SK-N-DZ (cell line): ENCODE data around the gene ACOT13. TPM values are rescaled to one million over a fixed set of nuclear protein-coding genes. Genes with fewer than 3 reads are reported as not detected.
"Not testable (repeated sequence)": the region's sequence is repeated elsewhere in the genome, so short reads cannot be mapped to it uniquely, and the experiment has no call there.

ENCODE experiments used
- DNase-seq: peaks from one replicate; pipeline ENCODE4 v3.0.0-alpha.2; 2015; ENCODE audit warnings: low spot score
- polyA plus RNA-seq, 2 experiments: library from polyadenylated mRNA; depleted of rRNA; stranded (reverse); fragments of >200 nt; gene quantifications; 2 replicates each; pipeline ENCODE4 v1.2.3, GENCODE V29; 2014

Gene ACOT13
- 6.0 and 8.5 TPM in 2 replicates for polyA plus RNA-seq (2014; cell fraction: cytosol; rRNA removed)
- 5.0 and 6.4 TPM in 2 replicates for polyA plus RNA-seq (2014; cell fraction: nucleus; rRNA removed)

DNA sequence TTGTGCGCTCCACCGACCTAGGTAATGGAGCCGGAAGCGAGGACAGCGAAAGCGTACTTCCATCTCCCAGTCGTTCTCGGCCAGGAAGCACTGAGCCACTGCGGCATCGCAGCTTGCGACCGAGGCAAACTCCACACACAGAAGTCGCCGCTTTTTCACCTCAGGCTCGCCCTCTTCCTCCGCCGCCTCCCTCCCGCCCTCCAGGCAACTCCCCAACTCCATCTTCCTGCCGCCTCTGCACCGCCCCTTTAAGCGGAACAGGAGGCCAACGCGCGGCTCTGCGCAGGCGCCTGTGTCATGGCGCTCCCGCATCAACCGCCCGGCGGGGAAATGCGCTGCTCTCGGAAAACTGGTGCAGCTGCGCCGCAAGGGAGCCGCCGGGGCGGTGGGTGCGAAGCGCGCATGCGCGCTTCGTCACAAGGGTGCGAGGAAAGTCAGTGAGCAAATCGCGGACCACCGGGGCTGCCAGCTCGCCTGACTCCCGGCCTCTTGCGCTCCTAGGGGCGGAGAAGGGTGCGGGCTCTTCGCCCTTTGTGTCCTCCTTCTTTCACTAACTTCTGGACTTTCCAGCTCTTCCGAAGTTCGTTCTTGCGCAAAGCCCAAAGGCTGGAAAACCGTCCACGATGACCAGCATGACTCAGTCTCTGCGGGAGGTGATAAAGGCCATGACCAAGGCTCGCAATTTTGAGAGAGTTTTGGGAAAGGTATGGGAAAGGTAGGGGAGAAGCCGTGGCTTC lies at the start of gene ACOT13, which contains the start of gene TDP2:
TSS of gene ACOT13 (plus strand) at position 437 of the 737 bp plus-strand sequence. CDS start at position 624, 187 bp downstream.
TSS of gene TDP2 (minus strand) at position 259 of the 737 bp plus-strand sequence. CDS start at position 222, 37 bp downstream.
- peak; percentile 97 for DNase-seq

DNA sequence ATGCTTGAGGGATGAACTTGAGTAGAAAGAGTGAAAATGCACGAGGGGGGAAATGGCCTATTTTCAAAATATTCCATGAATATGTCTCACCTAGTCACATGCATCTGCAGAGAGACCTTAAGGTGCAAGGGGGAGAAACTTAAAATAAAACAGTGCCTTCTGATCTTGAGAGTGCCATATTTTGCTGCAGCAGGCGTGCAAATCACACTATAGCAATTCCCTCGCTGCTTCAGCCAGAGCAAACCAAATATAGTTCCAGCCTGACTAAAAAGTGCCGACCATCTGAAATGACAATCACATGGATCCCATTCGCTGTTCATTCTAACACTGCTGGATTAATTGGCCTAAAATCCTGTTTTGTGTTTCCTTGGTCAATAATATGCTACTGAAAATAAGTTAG lies 47.2 kb upstream of the ACOT13 start:
- no peak for DNase-seq

DNA sequence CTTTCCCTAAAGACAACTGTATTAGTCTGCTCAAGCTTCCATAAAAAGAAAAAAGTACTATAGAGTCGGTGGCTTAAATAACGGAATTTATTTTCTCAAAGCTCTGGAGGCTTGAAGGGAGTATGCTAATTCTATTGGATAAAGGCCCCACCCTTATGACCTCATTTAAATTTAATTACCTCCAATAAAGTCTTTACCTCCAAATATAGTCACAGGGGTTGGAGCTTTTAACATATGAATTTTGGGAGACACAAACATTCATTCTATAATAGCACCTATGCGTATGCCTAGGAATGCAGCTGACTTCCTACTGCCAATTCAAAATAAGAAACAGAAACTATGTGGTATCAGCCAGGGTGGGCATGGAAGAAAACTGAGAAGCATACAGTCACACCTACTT lies 46.2 kb upstream of the ACOT13 start:
- DNase-seq: no peak

DNA sequence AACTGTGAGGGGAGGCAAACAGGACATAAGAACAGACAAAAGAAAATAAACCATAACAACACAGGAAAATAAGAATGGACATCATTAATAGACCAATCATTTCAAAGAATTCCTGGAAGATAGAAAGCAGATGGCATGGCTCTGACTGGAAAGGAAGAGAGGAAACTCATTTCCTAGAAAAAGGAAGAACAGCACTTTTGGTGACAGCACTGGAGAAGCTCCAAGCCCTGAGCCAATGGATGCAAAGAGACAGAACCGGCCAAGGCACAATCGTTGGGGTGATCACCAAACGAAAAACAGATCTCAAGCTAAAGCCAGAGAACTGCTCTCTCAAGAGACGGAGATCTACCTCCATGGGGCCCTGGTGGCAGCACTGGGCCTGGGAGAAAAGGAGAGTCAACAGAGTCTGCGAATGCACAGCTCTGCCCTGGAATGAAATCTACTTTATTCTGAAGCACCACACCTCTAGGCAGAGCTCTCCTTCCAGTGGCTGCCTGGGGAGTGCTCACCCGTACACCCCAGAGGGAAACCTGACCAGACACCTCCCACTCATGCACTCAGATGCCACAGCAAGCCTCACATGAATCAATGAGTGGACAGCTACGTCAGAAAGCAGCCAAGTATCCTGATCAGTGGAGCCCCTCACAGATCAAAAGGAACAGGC lies 45.1 kb upstream of the ACOT13 start:
- no peak for DNase-seq

DNA sequence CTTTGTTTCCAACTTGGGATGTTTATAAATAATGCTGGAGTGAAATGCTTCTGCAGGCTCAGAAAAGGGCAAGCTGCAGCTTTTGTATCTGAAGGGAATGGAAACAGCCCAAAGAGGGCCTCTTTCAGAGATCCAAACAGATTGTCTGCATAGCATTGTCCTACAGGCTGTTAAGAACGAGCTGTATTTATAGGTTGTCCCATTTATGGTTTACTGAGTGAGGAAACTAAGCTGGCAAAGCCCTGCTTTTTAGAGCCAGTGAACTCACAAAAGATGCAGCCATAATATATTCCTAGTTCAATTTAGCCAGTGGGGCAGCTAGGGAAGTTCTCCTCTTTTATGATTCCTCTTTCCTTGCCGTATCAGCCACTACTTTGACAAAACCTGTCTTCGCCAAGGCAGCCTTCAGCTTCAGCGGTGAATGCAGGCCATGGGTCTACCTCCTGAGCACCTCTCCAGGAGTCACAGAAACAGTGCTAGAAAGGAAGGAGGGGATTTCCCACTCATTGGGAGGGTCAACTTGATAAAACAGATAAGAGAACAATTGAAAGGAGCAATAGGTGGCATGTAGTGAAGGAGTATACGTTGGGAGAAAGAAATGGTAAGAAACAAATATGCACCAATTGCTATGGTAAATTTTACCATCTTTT lies 35.9 kb upstream of the ACOT13 start:
- DNase-seq: no peak

DNA sequence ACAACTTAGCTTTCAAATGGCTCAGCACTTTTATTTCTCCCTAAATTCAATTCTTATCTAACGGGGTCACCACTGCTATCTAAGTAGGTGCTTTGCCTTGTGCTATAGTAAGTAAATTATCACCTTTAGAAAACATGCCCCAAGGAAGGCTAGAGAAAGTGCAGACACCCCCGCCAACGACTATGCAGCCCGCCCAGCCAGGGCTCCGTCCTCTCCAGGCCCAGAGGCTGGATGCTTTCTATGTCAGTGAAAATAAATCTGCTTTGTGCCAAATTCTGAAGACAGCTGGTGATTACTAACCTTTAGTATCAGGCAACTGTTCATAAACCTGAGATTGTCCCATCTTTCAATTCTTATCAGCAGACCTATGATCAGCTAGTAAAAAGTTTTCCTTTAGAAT lies 35.2 kb upstream of the ACOT13 start:
- no peak for DNase-seq

DNA sequence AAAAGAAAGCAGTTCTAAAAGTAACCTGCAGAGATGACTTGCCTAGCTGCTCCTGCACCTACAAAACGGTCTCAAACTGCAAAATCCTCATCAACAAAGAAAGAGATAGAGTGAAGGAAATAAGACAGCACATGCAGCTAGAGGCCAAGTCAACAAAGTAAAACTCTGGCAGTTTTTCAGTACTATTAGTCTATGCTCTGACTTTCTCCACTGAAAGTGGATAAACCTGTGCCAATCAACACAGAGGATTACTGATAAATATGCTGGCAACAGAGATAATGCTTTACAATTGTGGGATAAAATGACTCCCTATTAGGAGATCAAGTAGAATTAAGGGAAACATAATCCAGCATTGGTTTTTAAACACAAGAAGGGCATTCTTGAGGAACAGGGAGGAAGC lies 34.3 kb upstream of the ACOT13 start:
- no peak for DNase-seq

DNA sequence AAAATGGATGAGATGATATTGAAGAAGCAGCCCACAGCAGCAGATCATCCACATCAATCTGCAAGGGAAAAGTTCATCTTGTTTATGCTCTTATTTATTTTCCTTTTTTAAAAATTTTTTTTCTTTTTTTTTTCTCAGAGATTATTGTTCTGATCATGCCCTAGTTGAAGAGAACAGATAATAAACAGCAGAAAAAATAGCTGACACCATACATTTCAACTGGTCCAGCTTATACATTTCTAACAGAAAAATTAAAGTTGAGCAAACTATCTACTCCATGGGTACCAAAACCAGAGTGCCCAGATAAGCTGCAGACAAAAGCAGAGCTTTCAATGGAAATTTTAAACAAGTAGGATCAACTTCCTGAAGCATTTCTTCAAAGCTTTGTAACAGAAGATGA lies 30.2 kb upstream of the ACOT13 start:
- no peak for DNase-seq

DNA sequence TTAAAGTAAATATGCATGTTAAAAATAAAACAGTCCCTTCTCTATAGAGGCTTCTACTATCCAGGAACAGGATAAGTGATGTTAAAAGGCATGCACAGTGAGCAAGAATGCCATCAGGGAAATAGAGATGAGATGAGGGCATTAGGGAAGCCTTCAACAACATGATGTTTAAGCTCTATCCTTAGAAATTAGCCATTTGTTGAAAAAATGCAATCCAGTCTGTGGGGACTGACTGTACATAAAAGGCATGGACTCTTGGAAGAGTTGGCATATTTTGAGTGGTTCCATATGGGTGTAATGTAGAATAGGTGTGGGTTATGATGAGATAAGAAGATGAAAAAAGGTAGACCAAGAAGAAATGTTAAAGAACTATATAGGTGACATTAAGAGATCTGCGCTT lies 26.7 kb upstream of the ACOT13 start:
- DNase-seq: no peak

DNA sequence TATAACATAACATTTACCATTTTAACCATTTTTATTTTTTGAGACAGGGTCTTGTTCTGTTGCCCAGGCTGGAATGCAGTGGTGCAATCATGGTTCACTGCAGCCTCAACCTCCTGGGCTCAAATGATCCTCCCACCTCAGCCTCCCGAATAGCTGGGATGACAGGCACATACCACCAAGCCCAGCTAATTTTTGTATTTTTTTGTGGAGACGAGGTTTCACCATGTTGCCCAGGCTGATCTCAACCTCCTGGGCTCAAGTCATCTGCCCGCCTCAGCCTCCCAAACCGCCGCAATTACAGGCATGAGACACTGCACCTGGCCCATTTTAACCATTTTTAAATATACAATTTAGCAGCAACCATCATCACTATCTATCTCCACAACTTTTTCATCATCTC lies 26.2 kb upstream of the ACOT13 start:
- not testable (repeated sequence) for DNase-seq

DNA sequence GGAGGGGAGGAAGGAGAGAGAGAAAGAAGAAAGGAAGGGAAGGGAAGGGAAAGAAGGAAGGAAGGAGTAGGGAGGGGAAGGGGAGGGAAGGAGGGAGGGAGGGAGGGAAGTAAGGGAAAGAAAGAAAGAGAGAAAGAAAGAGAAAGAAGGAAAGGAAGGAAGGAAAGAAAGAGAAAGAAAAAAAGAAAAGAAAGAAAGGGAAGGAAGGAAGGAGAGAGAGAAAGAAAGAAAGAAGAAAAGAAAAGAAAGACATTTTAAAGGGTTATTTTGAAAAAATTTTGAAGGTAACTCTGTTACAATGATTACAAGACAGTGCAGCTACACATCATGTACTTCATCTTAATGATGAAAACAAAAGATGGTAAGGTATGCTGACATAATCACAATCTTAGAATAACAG lies 24.8 kb upstream of the ACOT13 start:
- no peak for DNase-seq

DNA sequence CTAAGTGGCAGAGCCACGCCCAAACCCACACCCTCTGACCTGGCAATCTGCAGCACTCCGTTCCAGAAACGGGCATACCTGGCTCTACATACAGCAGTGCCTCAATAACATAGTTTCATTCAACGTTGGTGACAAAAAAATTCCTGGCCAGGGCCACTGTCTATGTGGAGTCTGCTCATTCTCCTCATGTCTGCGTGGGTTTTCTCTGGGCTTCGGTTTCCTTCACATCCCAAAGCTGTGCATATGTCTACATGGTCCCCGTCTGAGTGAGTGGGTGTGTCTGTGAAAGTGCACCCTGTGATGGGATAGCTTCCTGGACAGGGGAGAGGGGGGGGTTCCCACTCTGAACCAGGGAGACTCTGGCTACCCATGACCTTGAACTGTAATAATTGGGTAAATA lies 23.0 kb upstream of the ACOT13 start:
- DNase-seq: no peak

DNA sequence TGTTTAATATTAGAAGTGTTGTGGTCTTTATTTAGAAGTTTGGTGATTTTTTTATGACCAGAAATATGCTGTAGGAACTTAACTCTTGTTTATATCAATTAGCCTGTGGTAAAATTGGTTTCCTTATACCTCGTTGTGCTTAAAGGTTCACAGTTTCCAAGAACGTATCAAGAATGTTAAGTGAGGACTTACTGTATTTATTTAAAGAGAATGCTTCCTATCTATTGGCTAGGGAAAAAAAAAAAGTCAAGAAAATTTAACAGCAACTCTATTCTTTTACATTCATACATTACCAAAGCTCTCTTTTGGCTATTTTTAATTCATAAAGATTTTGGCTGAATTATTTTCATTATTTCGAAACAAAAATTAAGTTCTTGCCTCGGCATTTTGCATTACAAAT lies 22.5 kb upstream of the ACOT13 start:
- no peak for DNase-seq

DNA sequence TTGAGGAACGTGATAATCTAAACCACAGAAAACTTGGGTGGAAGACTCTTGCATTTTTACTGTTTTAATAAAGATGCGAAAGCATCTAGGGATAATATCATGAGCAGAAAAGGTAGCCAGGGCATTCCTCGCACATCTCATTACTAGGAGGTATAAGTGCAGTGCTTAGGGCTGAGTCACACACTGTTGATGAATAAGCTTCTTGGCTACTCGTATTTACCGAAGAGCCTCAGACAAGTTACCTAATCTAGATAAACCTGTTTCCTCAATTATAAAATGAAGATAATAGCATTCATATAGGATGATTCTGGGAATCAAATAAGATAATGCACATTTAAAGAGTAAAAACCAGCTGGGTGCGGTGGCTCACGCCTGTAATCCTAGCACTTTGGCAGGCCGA lies 20.1 kb upstream of the ACOT13 start:
- DNase-seq: no peak

DNA sequence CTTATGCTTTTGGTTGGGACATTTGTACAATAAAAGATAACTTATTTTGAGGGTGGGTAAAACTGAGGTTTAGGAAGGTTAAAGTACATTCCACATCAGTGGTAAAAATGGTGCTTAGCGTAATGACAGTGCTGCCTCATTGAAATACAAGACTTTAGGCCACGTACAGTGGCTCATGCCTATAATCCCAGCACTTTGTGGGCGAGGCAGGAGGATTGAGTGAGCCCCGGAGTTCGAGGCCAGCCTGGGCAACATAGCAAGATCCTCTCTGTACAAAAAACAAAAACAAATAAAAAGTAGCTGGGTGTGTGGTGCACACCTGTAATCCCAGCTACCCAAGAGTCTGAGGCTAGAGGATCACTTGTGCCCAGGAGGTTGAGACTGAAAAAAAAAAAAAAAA lies 18.6 kb upstream of the ACOT13 start:
- no peak for DNase-seq

DNA sequence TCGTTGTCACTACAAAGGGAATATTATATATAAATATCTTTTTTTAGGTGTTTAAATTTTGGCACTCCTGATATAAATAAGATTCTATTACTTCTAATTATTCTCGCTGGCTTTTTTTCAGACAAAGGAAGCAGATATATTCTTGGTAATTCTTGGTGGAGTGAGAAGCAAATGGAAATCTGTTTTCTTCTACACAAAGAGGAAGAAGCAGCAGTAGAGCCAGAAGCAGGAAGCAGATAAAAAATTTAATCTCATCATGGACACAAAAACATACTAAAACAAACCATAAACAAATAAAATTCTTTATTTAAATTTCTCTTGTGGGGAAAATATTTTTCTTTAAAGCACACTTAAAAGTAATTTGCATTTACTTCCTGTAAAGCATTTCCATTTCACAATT lies 17.2 kb upstream of the ACOT13 start:
- no peak for DNase-seq

DNA sequence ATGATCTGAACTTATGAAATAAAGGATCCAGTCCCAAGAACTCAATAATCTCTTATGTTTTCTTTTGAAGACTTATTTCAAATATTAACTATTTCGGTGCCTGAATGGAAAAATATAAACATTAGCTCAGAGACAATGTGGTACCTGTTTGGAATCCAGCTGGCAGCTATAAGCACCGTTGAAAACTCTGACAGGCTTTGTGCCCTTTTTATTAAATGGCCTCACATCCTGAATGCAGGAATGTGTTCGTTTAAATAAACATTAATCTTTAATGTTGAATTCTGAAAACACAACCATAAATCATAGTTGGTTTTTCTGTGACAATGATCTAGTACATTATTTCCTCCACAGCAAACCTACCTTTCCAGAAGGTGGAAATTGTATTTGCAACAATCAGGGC lies 16.5 kb upstream of the ACOT13 start:
- DNase-seq: no peak

DNA sequence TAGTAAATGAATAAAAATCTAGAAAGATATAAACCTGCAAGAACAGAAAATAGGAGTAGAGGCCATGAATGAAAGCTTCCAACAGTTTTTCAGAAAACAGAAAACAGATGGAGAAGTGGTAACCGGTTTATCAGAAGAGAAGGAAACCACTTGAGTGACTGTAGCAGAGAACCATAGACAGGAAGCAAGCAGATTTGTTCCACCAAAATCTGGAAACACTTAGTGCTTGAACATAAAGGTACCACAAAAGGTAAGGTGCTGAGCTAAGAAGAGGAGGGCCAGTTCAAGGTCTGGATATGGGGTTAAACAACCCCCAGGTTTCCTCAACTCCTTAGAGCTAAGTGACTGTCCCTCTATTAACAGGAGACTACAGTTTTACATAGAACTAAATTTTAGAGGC lies 11.7 kb upstream of the ACOT13 start:
- DNase-seq: no peak

DNA sequence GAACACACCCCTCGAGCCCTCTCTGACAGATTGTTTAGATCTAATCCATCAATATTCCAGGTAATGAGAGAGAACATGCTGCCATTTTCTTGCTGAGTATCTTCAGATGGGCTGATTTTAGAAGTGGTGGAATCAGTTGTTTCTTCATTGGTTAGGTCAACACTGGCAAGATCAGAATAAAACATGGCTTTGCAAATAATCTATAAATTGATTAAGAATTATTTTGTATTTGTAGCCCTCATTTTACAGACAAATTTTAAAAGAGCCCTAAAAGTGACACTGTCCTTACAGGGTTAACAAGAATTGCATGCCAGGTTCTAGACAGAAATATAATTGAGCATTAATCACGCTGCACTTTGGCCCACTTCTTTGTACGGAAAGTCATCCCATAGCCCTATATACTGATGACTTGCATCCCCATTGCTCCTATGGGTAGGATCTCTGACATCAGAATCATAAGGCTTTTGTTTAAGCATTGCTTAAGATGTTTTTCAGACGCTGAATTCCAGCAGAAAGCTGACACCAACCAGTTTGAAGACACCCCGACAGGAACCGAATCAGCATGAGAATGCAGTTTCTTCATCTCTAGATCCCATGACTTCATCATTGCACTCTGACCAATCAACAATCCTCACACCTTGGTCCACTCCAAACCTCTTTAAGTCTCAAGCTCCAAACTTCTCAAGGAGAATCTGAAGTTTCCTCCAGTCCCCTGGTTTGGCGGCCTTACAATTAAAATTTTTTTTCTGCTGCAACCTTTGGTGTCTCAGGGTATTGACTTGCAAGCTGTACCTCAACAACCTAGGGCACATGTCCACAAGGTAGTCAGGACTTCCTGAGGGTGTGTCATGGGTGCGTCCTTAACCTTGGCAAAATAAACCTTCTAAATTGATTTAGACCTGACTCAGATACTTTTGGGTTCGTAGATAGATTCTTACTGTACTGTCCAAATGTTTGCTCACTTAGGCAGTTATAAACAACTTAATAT lies 8.0 kb upstream of the ACOT13 start:
- DNase-seq: no peak

DNA sequence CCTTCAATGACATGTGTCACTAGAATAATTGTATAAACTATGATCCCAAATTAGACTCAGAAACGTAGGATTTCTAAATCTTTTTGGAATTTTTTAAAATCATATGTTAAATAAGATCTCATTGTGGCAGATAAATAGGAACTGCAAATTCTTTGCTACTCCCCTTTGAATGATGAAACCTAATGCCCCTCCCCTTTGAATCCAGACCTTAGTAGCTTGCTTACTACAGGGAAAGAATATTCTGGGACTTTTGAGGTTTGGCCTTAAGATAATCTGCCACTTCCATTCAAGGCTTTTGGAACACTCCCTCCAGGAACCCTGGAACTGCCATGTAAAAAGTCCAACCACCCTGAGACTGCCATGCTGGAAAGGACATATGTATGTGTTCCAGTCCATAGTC lies 7.3 kb upstream of the ACOT13 start:
- no peak for DNase-seq

DNA sequence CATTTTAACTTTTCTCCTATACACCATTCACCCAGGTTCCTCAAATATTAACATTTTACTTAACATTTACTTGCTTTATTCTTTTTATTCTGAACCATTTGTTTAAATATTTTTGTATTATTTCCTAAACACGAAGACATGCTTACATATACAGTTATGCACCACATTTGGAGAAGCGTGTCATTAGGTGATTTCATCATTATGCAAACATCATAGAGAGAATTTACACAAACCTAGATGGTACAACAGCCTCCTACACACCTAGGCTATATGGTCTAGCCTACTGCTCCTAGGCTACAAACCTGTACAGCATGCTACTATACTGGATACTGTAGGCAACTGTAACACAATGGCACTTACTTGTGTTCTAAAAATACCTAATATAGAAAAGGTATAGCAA lies 6.8 kb upstream of the ACOT13 start:
- no peak for DNase-seq
